ENCODE results near the gene PPM1H. TPM values are rescaled to one million over a fixed set of nuclear protein-coding genes. Genes with fewer than 3 reads are reported as not detected.
"Not testable (repeated sequence)": the region's sequence is repeated elsewhere in the genome, so short reads cannot be mapped to it uniquely, and the experiment has no call there.

The PPM1H gene
- total RNA-seq, 4 donors from 2014 or later = 1.4 to 4.9 (median 2.4) TPM

DNA sequence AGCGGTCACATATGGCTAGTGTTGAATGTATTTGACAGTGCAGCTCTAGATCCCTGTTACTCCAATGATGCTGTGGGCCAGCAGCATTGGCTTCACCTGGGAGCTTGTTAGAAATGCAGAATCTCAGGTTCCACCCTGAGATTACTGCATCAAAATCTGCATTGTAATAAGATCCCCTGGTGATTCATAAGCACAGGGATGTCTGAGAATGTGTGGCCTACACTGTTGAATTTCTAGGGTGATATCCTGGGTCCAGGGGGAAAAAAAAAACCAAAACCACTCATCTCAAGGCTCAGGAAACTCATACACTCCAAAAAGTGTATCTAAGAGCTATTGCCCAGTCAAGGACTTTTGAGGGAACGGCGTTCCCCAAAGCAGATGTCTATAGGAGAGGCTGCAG lies 196.8 kb downstream of the PPM1H start:
- no peak for DNase-seq (ENCODE audit: low spot score)
- ATAC-seq (ENCODE audit: low FRiP score) = no peak
- no peak for TF ChIP-seq CTCF (IDR thresholded peaks at IDR 0.05)

DNA sequence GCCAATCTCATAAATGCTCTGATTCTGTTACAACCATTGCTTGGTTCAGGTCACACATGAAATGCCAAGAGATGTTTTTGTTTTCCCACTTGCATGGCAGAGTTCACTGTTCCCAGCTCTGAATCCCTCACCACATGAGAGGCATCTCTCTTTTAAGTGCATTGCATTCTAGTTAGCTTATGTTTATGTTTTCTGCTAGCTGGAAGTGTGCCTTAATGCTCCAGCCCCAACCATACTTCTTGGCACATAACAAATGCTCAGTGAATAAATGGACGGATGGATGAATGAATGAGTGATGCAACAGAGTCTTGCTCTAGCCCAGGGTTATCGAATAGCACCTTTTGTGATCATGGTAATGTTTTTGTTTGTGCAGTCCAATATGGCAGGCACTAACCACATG lies 197.3 kb downstream of the PPM1H start:
- DNase-seq (ENCODE audit: low spot score) (no peak), ATAC-seq (ENCODE audit: low FRiP score) (no peak)
- no peak for TF ChIP-seq CTCF (IDR thresholded peaks at IDR 0.05)

GRCh38 chr12:62737188-62737587 lies 197.8 kb downstream of the PPM1H start:
- ATAC-seq (ENCODE audit: low FRiP score) (no peak), DNase-seq (ENCODE audit: low spot score) (no peak)
- TF ChIP-seq CTCF (IDR thresholded peaks at IDR 0.05) = no peak

DNA sequence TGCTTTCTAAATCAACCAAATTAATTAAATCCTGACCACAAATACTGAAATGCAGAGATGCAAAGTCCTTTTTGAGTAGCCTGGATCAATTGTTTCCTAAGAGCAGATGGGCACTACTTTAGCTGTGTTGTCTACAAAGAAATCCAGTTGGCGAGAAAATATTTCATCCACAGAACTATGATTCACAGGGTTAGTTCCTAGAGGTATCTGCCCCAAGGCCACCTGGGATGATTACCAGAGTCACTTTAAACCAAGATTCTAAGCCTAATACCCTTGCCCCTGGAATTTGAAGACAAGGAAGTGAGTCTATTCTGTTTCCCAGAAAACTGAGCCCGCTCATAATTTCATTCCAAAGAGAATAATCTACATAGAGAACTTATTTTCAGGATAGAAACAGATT lies 198.4 kb downstream of the PPM1H start:
- ATAC-seq (ENCODE audit: low FRiP score) = no peak
- no peak for DNase-seq (ENCODE audit: low spot score)
- TF ChIP-seq CTCF (IDR thresholded peaks at IDR 0.05) = no peak

- no peak for DNase-seq (ENCODE audit: low spot score)
- no peak for TF ChIP-seq CTCF (IDR thresholded peaks at IDR 0.05)
- peak; percentile 48 for ATAC-seq (ENCODE audit: low FRiP score)
Observed at GRCh38 chr12:62732861-62733427, 202.0 kb downstream of the PPM1H start.

- no peak for TF ChIP-seq CTCF (IDR thresholded peaks at IDR 0.05)
- DNase-seq (ENCODE audit: low spot score) (no peak), ATAC-seq (ENCODE audit: low FRiP score) (peak; percentile 55)
Observed at GRCh38 chr12:62731055-62731820, 203.7 kb downstream of the PPM1H start.

- no peak for DNase-seq (ENCODE audit: low spot score)
- no peak for TF ChIP-seq CTCF (IDR thresholded peaks at IDR 0.05)
- peak; percentile 58 for ATAC-seq (ENCODE audit: low FRiP score)
Observed at GRCh38 chr12:62730649-62731048, 204.3 kb downstream of the PPM1H start.

DNA sequence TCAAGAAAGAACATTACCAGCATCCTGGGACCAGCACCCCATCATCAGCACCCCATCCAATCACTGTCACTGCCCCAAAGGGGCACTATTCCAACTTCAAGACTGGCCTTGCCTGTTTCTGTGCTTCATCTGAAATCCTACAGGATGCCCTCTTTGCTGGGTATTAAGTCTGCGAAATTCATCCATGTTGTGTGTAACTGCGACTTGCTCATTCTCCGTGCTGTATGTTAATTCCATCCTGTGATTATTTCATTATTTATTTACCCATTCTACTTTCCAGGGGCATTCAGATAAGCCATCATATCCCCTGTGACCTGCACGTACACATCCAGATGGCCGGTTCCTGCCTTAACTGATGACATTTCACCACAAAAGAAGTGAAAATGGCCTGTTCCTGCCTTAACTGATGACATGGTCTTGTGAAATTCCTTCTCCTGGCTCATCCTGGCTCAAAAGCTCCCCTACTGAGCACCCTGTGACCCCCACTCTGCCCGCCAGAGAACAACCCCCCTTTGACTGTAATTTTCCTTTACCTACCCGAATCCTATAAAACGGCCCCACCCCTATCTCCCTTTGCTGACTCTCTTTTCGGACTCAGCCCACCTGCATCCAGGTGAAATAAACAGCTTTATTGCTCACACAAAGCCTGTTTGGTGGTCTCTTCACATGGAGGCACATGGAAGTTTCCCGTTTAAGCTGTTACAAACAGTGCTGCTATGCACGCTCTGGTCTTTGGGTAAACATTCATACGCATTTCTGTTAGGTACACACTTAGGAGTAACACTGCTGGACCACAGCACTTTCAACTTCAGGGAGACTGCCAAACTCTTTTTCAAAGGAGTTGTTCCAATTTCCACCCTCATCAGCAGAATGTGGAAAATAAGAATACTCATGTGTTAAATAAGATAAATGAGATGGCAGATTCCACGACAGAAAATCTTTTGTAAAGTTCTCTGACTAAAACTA lies 205.1 kb downstream of the PPM1H start:
- not testable (repeated sequence) for DNase-seq (ENCODE audit: low spot score)
- ATAC-seq (ENCODE audit: low FRiP score) = peak; percentile 38

Data from omental fat pad (tissue), 4 donors.